ENCODE data around the gene ABCC4.

The ABCC4 gene

DNA sequence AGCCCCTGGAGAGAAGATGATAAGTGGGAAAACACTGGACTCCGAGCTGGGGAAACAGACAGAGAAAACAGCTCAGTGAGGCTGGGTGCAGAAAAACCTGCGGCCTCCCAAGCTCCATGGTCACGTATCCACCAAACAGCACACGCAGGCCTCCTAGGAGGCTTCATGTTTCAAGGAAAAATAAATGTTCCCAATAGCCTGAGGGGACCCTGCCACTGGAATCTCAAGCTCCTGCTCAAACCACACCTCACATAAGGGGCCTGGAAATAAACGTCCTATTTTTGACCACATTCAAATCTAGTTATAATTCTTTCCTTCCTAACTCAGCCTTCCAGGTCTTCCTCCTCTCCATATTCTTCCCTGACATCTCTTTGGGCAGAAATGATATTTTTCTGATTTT is 225.7 kb downstream of the ABCC4 start:
- no peaks in the 10 kb centered on the region for H3K4me1 ChIP-seq (ENCODE audit: insufficient read depth, low read length)
- H3K36me3 ChIP-seq (ENCODE audit: insufficient read depth, low read depth, low read length) = peaks cover 8% of the 10 kb centered on the region; the same call in 1 of the 2 replicates
- no peaks in the 10 kb centered on the region for H3K9me3 ChIP-seq (ENCODE audit: insufficient read depth, low read depth, low read length)
- no peak overlapping the region for H3K4me3 ChIP-seq (ENCODE audit: low read length)
- H3K27ac ChIP-seq (ENCODE audit: low read length) = no peak overlapping the region
- no peaks in the 10 kb centered on the region for H3K27me3 ChIP-seq (ENCODE audit: insufficient read depth, low read length)
- no peak overlapping the region for H3K9ac ChIP-seq (ENCODE audit: low read depth, low read length)

DNA sequence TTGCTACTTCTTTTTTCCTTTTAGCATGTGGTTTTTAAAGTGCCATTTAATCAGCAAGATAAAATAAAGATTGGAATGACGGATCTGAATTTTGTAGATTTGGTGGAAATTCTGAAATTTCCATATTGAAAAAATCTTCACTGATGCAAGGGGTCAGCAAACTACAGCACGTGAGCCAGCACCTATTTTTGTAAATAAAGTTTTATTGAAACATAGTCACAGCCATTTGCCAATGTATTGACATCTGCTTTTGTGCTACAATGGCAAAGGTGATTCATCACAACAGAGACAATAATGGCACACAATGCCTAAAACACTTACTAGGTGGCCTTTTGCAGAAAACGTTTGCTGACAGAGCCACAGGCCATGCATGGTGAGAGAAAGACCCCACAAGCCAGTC is 226.4 kb downstream of the ABCC4 start:
- no peaks in the 10 kb centered on the region for H3K9me3 ChIP-seq (ENCODE audit: insufficient read depth, low read depth, low read length)
- H3K27me3 ChIP-seq (ENCODE audit: insufficient read depth, low read length) = no peaks in the 10 kb centered on the region
- H3K4me1 ChIP-seq (ENCODE audit: insufficient read depth, low read length) = no peaks in the 10 kb centered on the region
- H3K9ac ChIP-seq (ENCODE audit: low read depth, low read length) = no peak overlapping the region
- no peak overlapping the region for H3K27ac ChIP-seq (ENCODE audit: low read length)
- H3K4me3 ChIP-seq (ENCODE audit: low read length) = no peak overlapping the region
- peaks cover 8% of the 10 kb centered on the region; the same call in 1 of the 2 replicates for H3K36me3 ChIP-seq (ENCODE audit: insufficient read depth, low read depth, low read length)

DNA sequence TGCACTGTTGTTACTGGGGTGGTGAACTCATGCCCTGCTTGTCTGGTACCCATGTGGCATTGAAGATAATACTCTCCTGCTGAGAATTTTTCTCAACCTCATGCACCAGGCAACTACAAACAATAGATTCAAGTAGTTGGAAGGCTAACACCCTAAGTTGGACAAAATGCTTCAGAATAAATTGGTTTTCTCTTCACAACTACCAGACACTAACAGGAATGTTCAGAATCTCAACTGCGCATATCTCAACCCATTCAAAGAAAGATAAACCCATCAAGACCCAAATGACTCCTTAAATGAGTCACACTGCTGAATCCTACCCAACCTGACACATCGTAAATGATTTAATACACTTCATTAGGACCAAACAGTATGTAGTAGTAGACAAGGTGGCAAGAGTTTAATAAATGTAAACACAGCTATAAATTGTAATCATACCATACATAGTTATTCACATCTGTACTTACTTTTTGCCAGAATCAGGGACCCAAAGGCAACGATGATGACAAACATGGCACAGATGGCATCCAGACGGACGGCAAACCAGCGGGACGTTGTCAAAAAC is 227.4 kb downstream of the ABCC4 start:
- H3K27me3 ChIP-seq (ENCODE audit: insufficient read depth, low read length) = no peaks in the 10 kb centered on the region

DNA sequence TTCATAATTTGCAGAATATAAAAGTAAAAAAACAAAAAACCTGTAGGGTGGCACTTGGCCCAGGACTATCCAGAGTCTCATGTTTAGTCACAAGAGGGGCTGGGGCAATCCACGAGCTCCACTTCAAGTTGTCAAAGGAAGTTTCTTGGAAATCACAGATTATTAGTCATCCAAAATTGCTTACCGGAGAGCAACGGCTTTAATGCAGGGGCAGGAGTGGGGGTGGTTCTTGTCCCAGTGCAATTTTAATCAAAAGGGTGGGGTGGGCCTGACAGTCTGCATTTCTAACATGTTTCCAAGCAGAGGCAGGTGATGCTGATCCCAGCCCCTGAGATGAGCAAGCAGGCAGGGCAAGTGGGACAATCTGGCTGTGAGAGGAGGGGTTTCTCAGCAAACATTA is 233.9 kb downstream of the ABCC4 start:
- no peaks in the 10 kb centered on the region for H3K9me3 ChIP-seq (ENCODE audit: insufficient read depth, low read depth, low read length)
- no peak overlapping the region for H3K27ac ChIP-seq (ENCODE audit: low read length)
- no peaks in the 10 kb centered on the region for H3K4me1 ChIP-seq (ENCODE audit: insufficient read depth, low read length)
- peaks cover 8% of the 10 kb centered on the region; the same call in 1 of the 2 replicates for H3K36me3 ChIP-seq (ENCODE audit: insufficient read depth, low read depth, low read length)
- H3K9ac ChIP-seq (ENCODE audit: low read depth, low read length) = no peak overlapping the region
- no peak overlapping the region for H3K4me3 ChIP-seq (ENCODE audit: low read length)
- no peaks in the 10 kb centered on the region for H3K27me3 ChIP-seq (ENCODE audit: insufficient read depth, low read length)

More for the DNA sequence above, 227.4 kb downstream of the ABCC4 start:
- Histone ChIP-seq H3K4me1 (ENCODE audit: insufficient read depth, low read length) (no peaks in the 10 kb centered on the region), H3K36me3 (ENCODE audit: insufficient read depth, low read depth, low read length) (peaks cover 8% of the 10 kb centered on the region; the same call in 1 of the 2 replicates), H3K27ac (ENCODE audit: low read length) (no peak overlapping the region), H3K4me3 (ENCODE audit: low read length) (no peak overlapping the region), H3K9me3 (ENCODE audit: insufficient read depth, low read depth, low read length) (no peaks in the 10 kb centered on the region), H3K9ac (ENCODE audit: low read depth, low read length) (no peak overlapping the region)

DNA sequence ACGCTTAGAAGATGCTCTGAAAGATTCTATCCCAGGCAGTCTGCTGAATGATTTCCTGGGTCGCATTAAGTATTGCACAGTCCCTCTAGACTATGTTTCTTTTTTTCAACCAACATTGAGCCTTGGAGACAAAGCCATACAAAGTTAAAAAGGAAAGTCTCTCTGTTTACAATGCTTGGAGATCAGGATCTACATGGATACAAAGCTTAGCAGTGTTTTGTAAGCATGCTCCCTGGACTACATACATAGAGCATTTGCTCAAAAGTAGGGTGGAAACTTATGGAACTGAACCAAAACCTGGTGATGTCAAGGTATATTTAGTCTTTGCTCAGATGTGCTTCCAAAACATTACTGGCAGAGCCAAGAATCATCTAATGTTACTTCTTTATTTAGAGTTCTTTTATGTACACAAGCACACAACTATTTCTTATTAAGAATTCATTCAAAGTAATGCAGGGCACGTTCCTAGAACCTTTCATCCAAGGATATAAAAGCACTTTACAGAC is 241.2 kb downstream of the ABCC4 start:
- Histone ChIP-seq H3K36me3 (ENCODE audit: insufficient read depth, low read depth, low read length) (no peaks in the 10 kb centered on the region), H3K9me3 (ENCODE audit: insufficient read depth, low read depth, low read length) (no peaks in the 10 kb centered on the region), H3K4me3 (ENCODE audit: low read length) (no peak overlapping the region), H3K27ac (ENCODE audit: low read length) (no peak overlapping the region), H3K4me1 (ENCODE audit: insufficient read depth, low read length) (peaks cover 11% of the 10 kb centered on the region; the same call in 1 of the 2 replicates), H3K27me3 (ENCODE audit: insufficient read depth, low read length) (no peaks in the 10 kb centered on the region), H3K9ac (ENCODE audit: low read depth, low read length) (no peak overlapping the region)

DNA sequence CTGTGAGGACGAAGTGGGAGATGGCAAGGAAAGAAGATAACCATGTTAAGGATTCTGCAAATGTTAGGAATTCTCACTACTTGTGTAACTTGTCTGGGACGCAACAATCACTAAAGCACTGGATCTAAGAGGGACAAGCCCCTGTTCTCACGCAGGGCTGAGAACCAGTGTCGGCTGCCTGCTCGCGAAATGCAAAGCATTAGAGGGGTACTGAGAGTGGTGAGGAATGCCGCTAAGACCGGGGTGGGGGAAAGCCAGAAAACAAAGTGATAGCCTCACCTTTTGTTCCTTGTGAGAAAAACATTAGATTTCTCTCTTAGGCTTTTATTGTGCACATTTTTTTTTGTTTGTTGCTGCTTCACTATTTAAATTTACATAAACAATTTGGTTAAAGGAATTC is 241.9 kb downstream of the ABCC4 start:
- Histone ChIP-seq H3K4me3 (ENCODE audit: low read length) (no peak overlapping the region), H3K27ac (ENCODE audit: low read length) (no peak overlapping the region), H3K36me3 (ENCODE audit: insufficient read depth, low read depth, low read length) (no peaks in the 10 kb centered on the region), H3K4me1 (ENCODE audit: insufficient read depth, low read length) (peaks cover 11% of the 10 kb centered on the region; the same call in 1 of the 2 replicates), H3K27me3 (ENCODE audit: insufficient read depth, low read length) (no peaks in the 10 kb centered on the region), H3K9me3 (ENCODE audit: insufficient read depth, low read depth, low read length) (no peaks in the 10 kb centered on the region), H3K9ac (ENCODE audit: low read depth, low read length) (no peak overlapping the region)

DNA sequence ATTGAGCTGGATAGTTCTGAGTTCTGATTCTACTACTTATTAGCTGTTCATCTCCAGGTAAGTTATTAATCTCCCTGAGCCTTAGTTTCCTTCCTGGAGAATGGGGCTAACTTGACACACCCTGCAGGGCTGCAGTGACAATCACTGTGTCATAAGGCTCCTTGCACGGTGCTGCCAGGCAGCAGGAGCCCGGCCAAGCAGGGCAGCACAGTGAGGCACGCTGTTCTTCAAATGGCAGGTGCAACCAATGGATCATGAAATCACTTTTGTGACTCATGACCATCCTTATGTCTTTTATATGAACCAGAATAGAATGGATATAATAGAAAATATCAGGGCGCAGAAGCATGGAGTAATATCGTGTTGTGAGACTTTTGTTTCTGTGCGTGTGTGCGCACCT is 242.6 kb downstream of the ABCC4 start:
- H3K27ac ChIP-seq (ENCODE audit: low read length) = no peak overlapping the region
- no peaks in the 10 kb centered on the region for H3K36me3 ChIP-seq (ENCODE audit: insufficient read depth, low read depth, low read length)
- no peaks in the 10 kb centered on the region for H3K27me3 ChIP-seq (ENCODE audit: insufficient read depth, low read length)
- H3K9ac ChIP-seq (ENCODE audit: low read depth, low read length) = no peak overlapping the region
- H3K4me3 ChIP-seq (ENCODE audit: low read length) = no peak overlapping the region
- no peaks in the 10 kb centered on the region for H3K9me3 ChIP-seq (ENCODE audit: insufficient read depth, low read depth, low read length)
- H3K4me1 ChIP-seq (ENCODE audit: insufficient read depth, low read length) = peaks cover 11% of the 10 kb centered on the region; the same call in 1 of the 2 replicates

DNA sequence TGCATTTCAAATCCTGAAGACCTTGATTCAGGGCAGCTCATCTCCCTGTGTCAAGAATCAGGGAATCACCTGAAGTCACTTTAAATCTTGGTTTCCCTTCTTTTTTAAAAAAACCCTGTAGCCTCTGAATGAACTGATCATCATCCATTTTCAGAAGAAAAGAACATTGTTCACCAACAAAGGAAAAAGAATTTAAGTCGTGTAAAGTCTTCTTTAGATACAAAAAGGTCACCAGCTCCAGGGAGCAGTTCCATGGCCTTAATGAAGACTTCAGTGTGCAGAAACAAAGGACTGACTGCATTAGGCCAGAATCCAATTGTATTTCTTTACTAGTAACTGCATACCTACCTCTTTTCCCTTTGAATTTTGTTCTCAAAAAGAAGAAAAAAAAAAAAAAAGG is 245.0 kb downstream of the ABCC4 start:
- H3K4me1 ChIP-seq (ENCODE audit: insufficient read depth, low read length) = peaks cover 11% of the 10 kb centered on the region; the same call in 1 of the 2 replicates
- H3K4me3 ChIP-seq (ENCODE audit: low read length) = no peak overlapping the region
- no peak overlapping the region for H3K27ac ChIP-seq (ENCODE audit: low read length)
- no peaks in the 10 kb centered on the region for H3K9me3 ChIP-seq (ENCODE audit: insufficient read depth, low read depth, low read length)
- H3K9ac ChIP-seq (ENCODE audit: low read depth, low read length) = no peak overlapping the region
- H3K36me3 ChIP-seq (ENCODE audit: insufficient read depth, low read depth, low read length) = no peaks in the 10 kb centered on the region
- no peaks in the 10 kb centered on the region for H3K27me3 ChIP-seq (ENCODE audit: insufficient read depth, low read length)

DNA sequence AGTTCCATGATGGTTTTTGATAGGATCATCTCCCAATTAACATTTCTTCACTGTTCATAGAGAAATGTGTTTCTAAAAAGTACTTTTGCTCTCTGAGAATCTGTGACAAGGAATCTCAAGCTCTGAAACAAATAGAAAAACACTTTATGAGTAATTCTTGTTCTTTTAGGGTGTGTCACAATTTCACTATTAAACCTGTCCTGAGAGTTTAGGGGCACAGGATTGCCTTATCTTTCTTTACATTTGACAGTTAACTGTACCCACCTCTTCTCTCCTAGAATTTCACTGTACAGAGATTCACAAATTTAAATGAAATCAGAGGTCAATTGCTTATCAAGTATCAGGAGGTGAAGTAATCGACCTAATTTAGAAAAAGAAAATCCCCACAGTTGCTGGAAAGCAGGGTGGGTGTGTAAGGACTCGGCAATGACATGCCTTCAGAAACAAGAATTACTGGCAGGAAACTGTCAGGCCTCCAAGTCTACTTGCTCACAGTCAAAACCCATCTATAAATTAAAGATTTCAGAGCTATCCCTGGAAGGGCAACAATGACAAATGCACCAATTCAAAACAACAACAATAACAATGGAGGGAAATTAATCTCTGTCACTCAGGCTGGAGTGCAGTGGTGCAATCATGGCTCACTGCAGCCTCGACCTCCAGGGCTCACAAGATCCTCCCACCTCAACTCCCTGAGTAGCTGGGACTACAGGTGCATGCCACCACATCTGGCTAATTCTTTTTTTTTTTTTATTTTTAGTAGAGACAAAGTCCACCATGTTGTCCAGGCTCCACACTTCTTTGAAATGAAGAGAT is 250.2 kb downstream of the ABCC4 start:
- no peak overlapping the region for H3K9ac ChIP-seq (ENCODE audit: low read depth, low read length)
- H3K27me3 ChIP-seq (ENCODE audit: insufficient read depth, low read length) = no peaks in the 10 kb centered on the region
- H3K27ac ChIP-seq (ENCODE audit: low read length) = no peak overlapping the region
- H3K4me1 ChIP-seq (ENCODE audit: insufficient read depth, low read length) = peaks cover 2% of the 10 kb centered on the region; the same call in 1 of the 2 replicates
- H3K9me3 ChIP-seq (ENCODE audit: insufficient read depth, low read depth, low read length) = no peaks in the 10 kb centered on the region
- no peaks in the 10 kb centered on the region for H3K36me3 ChIP-seq (ENCODE audit: insufficient read depth, low read depth, low read length)
- no peak overlapping the region for H3K4me3 ChIP-seq (ENCODE audit: low read length)

DNA sequence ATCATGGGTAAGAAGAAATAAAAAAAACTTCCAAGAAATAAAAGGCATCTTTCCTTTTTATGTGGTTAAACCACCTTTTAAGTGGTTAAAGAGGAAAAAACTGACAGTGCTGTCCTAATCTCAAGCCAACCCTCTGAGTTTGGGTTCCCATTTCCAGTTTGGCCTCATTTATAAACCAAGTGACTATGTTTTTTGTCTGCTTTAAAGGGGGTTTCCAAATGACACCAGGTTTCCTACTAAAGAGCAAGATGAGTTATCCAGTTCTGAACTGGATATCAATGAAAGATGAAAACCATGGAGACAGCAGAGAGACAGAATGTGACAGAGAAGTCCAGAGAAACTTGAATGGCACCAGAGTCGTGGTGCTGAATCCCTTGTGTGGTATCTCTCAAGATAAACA is 251.5 kb downstream of the ABCC4 start:
- Histone ChIP-seq H3K9me3 (ENCODE audit: insufficient read depth, low read depth, low read length) (no peaks in the 10 kb centered on the region), H3K4me3 (ENCODE audit: low read length) (no peak overlapping the region), H3K9ac (ENCODE audit: low read depth, low read length) (no peak overlapping the region), H3K27me3 (ENCODE audit: insufficient read depth, low read length) (no peaks in the 10 kb centered on the region), H3K4me1 (ENCODE audit: insufficient read depth, low read length) (no peaks in the 10 kb centered on the region), H3K27ac (ENCODE audit: low read length) (no peak overlapping the region), H3K36me3 (ENCODE audit: insufficient read depth, low read depth, low read length) (no peaks in the 10 kb centered on the region)

DNA sequence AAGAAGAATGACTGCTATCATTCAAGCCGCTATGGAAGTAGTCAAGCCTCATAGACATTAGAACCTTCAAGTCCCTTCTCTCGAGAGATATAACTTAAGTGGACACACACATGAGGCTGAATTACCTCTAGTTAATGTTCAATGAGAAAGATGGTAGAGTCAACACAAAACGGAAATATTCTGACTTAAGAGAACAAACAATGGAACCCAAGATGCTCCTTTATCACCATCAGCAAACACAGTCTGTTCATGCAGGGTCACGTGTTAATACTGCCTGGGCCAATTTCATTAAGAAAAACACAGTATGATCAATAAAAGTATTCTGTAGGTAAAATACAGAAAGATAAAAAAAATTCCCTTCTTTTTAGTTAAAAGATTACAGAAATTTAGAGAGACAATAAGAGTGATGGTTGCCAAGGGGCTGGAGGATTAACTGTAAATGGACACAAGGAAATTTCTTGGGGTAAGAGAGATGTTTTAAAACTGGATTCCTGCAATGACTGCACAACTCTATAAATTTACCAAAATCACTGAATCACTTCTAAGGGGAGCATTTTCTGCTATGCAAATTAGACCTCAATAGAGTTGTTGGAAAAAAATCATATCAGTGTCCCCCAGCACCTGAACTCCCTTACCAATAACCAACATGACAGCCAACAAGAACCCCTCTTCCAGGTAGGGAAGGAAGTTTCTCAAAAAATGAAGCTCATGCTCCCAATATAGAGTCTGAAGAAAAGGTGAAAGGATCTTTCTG is 256.6 kb downstream of the ABCC4 start:
- Histone ChIP-seq H3K36me3 (ENCODE audit: insufficient read depth, low read depth, low read length) (no peaks in the 10 kb centered on the region), H3K27ac (ENCODE audit: low read length) (no peak overlapping the region), H3K4me3 (ENCODE audit: low read length) (no peak overlapping the region), H3K9ac (ENCODE audit: low read depth, low read length) (no peak overlapping the region), H3K27me3 (ENCODE audit: insufficient read depth, low read length) (no peaks in the 10 kb centered on the region), H3K9me3 (ENCODE audit: insufficient read depth, low read depth, low read length) (no peaks in the 10 kb centered on the region), H3K4me1 (ENCODE audit: insufficient read depth, low read length) (no peaks in the 10 kb centered on the region)

All from iPS-20b (cell line).